ENCODE data around the gene TRIM40. TPM values are rescaled to one million over a fixed set of nuclear protein-coding genes. Genes with fewer than 3 reads are reported as not detected.
"Not testable (repeated sequence)": the region's sequence is repeated elsewhere in the genome, so short reads cannot be mapped to it uniquely, and the experiment has no call there.

Gene TRIM40
- total RNA-seq, 1 experiment from 2014 or later, result not detected

GRCh38 chr6:30163918-30164654 is 28.1 kb downstream of the TRIM40 start:
- no peak for DNase-seq (ENCODE audit: low read depth)

- no peak for DNase-seq (ENCODE audit: low read depth)
These were observed 28.8 kb downstream of the TRIM40 start for GRCh38 chr6:30164714-30165113.

DNA sequence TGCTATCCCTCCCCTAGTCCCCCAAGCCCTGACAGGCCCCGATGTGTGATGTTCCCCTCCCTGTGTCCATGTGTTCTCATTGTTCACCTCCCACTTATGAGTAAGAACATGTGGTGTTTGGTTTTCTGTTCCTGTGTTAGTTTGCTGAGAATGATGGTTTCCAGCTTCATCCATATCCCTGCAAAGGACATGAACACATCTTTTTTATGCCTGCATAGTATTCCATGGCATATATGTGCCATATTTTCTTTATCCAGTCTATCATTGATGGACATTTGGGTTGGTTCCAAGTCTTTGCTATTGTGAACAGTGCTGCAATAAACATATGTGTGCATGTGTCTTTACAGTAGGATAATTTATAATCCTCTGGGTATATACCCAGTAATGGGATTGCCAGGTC is 29.3 kb downstream of the TRIM40 start:
- not testable (repeated sequence) for DNase-seq (ENCODE audit: low read depth)

GRCh38 chr6:30167101-30167500 is 31.2 kb downstream of the TRIM40 start:
- DNase-seq (ENCODE audit: low read depth), result no peak

DNA sequence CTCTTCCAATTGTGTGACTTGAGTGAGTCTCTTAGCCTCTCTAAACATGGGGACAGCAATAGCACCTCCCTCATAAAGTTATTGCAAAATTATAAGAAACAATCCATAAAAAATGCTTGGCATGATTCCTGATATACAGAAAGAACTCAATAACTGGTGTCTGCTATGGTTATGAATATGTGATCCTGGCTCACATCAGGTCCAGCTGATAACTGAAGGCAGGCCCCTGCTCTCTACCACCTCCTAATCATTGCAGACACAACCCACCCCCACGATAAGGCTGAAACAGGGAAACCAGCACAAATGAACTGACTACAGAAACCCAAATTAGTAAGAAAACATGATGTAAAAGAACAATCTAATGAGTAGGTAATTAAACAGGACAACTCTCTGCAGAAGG is 32.8 kb downstream of the TRIM40 start:
- no peak for DNase-seq (ENCODE audit: low read depth)

DNA sequence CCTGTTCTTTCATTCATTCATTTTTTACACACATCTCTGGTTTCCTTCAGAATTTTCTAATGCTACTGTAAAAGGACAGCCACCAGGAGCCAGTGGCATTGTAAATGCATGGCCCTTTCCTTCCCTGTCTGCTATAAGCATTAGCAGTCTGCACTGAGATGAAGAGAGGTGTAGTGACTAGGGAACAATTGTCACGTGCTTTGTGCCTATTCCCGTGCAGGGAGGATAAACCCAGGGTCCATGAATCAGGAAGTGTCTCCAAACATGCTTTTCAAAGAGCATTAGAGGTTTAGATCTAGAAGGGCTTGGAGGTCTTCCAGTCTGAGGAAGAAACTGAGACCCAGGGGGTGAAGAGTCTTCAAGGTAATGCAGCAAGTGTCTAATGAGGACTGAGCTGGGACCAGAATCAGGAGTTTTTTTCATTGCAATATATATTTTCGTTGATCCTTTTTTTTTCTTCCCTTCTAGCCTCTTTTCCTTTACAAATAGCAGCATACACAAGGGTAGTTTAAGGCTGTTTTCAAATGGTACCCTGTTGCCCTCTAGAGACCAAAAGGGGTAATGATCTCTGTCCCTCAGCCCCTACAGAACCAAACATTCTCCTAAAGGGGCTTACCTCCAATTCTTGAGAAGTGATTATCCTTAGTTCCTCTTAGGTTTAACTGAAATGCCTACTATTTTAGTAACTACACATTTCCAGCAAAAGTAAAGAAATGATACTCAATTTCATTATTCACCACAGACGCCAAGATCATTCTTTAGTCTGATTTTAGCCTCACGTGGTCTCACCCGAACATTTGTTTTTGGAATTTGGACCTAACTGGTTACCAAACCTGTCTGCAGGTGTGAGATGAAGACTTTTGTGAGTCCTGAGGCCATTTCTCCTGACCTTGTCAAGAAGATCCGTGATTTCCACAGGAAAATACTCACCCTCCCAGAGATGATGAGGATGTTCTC is 34.0 kb downstream of the TRIM40 start:
- peak; percentile 63 for DNase-seq (ENCODE audit: low read depth)

- peak; percentile 39 for DNase-seq (ENCODE audit: low read depth)
These were observed 35.9 kb downstream of the TRIM40 start for GRCh38 chr6:30171677-30172471.

DNA sequence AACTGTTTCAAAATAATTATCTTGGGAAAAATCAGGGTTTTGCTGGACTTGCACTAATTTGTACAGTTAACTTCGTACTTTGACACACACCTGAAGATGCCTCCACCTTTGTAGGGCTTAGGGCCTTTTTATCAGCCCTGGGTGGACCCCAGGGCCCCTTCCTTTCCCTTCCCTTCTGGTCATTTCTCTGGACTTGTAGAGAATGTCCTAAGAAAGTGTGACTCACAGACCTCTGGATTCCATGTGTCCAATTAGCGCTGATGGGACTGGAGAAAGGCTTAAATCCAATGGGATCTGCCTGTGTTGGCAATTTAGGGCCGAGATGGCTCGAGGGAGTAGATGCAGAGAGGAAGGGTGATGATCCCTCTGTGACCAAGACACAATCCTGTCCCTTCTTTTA is 36.7 kb downstream of the TRIM40 start:
- no peak for DNase-seq (ENCODE audit: low read depth)

DNA sequence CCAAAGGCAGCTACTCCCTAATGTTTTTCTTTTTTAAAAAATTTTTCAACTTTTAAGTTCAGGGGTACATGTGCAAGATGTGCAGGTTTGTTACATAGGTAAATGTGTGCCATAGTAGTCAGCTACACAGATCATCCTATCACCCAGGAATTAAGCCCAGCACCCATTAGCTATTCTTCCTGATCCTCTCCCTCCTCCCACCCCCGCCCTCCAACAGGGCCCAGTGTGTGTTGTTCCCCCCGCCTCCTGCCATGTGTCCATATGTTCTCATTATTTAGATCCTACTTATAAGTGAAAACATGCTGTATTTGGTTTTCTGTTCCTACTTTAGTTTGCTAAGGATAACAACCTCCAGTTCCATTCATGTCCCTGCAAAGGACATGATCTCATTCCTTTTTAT is 39.8 kb downstream of the TRIM40 start:
- DNase-seq (ENCODE audit: low read depth), result no peak

GRCh38 chr6:30178837-30179236 is 42.9 kb downstream of the TRIM40 start:
- no peak for DNase-seq (ENCODE audit: low read depth)

DNA sequence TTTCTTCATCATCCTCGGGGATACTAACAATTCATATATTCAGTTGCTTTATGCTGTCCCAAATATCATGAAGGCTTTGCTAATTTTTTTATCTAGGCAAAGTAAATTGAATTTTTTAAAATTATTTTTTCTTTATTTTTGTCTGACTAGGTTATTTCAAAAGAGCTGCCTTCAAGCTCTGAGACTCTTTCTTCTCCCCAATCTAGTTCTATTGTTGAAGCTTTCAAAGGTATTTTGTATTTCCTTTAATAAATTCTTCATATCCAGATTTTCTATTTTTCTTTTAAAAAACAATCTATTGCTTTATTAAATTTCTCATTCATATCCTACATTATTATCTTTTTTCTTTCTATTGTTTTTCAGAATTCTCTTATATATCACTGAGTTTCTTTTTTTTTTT is 44.2 kb downstream of the TRIM40 start:
- DNase-seq (ENCODE audit: low read depth), result no peak

GRCh38 chr6:30184417-30185031 is 48.6 kb downstream of the TRIM40 start:
- no peak for DNase-seq (ENCODE audit: low read depth)

- DNase-seq (ENCODE audit: low read depth), result no peak
These were observed 50.0 kb downstream of the TRIM40 start for GRCh38 chr6:30185846-30186484.

- no peak for DNase-seq (ENCODE audit: low read depth)
These were observed 52.6 kb downstream of the TRIM40 start for GRCh38 chr6:30188541-30188940.

DNA sequence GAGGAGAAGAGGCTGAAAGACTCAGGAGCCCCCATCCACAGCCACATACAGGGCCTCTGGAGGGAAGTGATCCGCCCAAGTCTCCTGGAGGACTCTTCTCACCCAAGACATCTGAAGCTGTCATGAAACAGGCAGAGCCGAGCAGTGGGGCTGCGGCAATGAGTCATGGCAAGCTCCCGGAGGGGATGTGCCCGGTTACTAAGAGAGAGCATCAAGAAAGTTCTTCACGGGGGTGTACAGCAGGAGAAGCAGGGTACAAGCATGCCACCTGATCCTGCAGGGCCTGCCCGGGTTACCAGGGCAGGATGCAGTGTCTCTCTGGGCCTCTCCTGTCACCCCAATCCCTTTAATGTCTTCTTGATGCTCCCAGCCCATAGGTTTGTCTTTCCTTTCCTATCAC is 56.1 kb downstream of the TRIM40 start:
- no peak for DNase-seq (ENCODE audit: low read depth)

GRCh38 chr6:30194797-30195690 is 59.1 kb downstream of the TRIM40 start:
- DNase-seq (ENCODE audit: low read depth), result no peak

DNA sequence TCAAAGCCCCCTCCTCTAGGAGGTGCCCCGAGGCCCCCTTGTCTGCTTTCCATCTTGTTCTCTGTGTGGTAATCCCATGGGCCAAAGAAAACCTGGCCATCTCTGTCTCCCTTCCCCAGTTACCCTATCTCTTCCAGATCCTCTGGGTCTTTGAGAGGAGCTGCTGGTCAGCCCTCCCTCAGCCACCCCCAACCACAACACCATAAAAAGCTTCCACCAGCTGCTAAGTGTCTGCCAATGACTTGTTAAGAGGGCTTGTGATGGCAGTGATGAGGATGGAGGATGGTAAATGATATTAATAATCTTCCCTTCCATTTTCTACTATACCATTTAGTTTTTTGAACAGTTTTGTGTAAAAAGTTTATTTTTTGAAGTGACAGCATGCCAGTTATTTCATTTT is 60.0 kb downstream of the TRIM40 start:
- no peak for DNase-seq (ENCODE audit: low read depth)

GRCh38 chr6:30196376-30196775 is 60.4 kb downstream of the TRIM40 start:
- no peak for DNase-seq (ENCODE audit: low read depth)

All from Daoy (cell line).